H1 (cell line): Measurements from ENCODE around the gene ZNF286A. TPM values are rescaled to one million over a fixed set of nuclear protein-coding genes. Genes with fewer than 3 reads are reported as not detected.

Source experiments
- GABPA ChIP-seq: IDR thresholded peaks from 2 replicates; pipeline ENCODE4 v1.6.1; 2011; ENCODE audit warnings: mild to moderate bottlenecking, low read length, moderate library complexity, borderline replicate concordance; ENCODE audit not compliant: insufficient read depth
- polyA plus RNA-seq, 7 experiments: library from polyadenylated mRNA; depleted of rRNA in 3 of 7; stranded (reverse) in 5 of 7; unstranded in 2 of 7; fragments of >200 nt in 5 of 7; fragments of 200-250 nt in 2 of 7; gene quantifications; 1 replicate in 5 of 7; 2 replicates in 1 of 7; 4 replicates in 1 of 7; pipeline versions ENCODE4 v1.2.1 to v1.2.3, GENCODE V29; 2011 to 2013; ENCODE audit warnings: missing spikeins in 2 of 7, mixed read lengths in 2 of 7
- total RNA-seq: library from RNA; stranded (reverse); fragmentation: NEBNext Ultra II Directional; extraction: Animal tissue kit (Norgen Biotek cat#: 25700); gene quantifications from 2 replicates; pipeline ENCODE4 v1.2.1, GENCODE V29; 2021

Gene ZNF286A
- total and polyA plus RNA-seq, 2 of the 8 experiments (the other 6 are each of a cell fraction or from before 2014, with no cell fraction given) = 18.2 to 100.0 TPM

DNA sequence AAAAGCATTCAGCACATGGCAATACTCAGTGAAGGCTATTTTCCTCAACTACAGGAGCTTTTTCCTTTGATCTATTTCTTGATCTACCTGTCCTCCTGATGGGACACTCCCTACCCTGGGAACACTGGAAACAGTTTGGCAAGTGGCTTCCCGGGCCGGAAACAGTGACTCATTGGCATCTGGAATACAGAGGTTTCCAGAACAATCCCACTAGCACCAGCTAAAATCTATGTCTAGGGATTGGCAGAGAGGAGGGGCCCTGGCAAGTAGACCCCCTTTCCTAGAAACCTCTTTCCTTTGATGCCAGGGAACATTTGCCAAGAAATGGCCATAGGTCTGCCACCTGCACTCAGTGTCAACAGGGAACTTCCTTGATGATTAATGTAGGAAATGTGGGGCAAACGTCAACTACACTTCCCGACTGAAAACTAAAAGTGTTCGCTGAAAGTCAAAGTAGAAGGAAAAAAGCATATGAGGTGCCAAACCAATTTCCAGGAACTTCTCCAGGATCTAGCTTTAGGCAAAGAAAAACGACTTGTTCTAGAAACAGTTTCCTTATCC lies 49.6 kb upstream of the ZNF286A start (continued):
- TF ChIP-seq GABPA = no peak
